Measurements from ENCODE around the gene RASAL2.

DNA sequence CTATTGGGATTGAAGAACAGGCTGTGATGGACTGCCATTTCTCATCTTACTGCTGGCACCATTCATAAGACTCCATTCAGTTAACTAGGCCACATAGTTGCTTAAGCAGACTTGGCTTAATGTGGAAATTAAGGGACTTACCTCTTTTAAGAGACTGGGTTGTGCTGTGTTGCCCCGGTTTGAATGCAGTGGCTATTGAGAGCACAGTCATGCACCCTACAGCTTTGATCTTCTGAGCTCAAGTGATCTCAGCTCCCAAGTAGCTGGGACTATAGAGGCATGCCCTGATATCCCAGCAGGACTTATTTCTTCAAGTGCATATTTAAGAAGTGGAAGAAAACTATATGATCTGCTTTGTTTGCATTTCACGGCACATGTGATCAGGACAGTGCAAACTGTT, 181.1 kb downstream of the RASAL2 start:
- TF ChIP-seq SPI1 (IDR thresholded peaks at IDR 0.05; ENCODE audit: low read depth, low read length) (no peak), POLR2A (IDR thresholded peaks at IDR 0.05; ENCODE audit: low read depth, low read length) (no peak), TAF1 (IDR thresholded peaks at IDR 0.05; ENCODE audit: low read depth, low read length) (no peak), POLR2AphosphoS5 (IDR thresholded peaks at IDR 0.05; ENCODE audit: low read depth, low read length) (no peak), POU2F2 (IDR thresholded peaks at IDR 0.05; ENCODE audit: low read depth, low read length) (no peak), PAX5 (IDR thresholded peaks at IDR 0.05; ENCODE audit: insufficient read depth, low read length, severe bottlenecking) (no peak)

Measured in GM12891 (cell line).